Measurements from ENCODE around the gene SYNCRIP.
A peak's percentile ranks its signal among the peaks of the same experiment; 100 is the strongest.
"Not testable (repeated sequence)": the region's sequence is repeated elsewhere in the genome, so short reads cannot be mapped to it uniquely, and the experiment has no call there.

Gene SYNCRIP

DNA sequence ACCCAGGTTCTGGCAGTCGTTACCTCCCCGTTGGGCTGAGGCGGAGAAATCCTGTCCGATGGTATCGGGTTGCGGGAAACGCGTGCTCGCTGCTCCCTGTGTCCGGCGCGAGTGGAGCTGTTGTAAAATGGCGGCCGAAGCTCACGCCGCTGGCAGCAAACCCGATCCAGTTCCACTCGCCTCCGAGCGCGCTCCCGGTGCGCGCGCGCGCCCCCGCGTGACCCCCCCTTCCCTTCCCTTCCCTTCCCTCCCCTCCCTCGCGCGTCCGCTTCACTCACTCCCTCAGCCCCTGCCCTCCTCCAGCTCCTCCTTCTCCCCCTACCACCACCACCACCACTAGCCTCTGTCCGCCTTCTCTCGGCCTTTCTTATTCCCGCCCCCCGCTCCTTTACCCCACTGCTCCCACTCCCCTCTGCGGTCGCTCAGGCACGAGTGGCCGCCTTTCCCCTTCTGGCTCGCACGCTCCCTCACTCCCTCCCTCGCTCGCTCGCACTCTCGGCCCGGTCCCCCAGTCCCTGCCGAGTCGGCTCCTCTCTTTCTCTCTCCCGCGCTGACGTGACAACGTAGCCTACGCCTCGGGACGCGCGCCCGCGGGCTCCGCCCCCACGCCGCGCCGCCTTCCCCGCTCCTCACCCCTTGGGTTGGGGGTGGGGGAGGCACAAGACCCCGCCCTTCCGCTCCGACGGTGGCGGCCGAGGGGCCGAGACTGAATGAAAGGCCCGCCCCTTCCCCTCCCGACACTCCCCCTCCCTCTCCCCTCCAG lies at the start of gene SYNCRIP:
TSS of gene SYNCRIP (minus strand) at position 113 of the 763 bp plus-strand sequence. CDS start 1,447 bp downstream, outside the sequence.
- H3K27ac ChIP-seq: peak within 1 kb of the TSS; percentile 99
- TF ChIP-seq ZFX (IDR thresholded peaks at IDR 0.05): no peak
- TF ChIP-seq, protein P1, sequence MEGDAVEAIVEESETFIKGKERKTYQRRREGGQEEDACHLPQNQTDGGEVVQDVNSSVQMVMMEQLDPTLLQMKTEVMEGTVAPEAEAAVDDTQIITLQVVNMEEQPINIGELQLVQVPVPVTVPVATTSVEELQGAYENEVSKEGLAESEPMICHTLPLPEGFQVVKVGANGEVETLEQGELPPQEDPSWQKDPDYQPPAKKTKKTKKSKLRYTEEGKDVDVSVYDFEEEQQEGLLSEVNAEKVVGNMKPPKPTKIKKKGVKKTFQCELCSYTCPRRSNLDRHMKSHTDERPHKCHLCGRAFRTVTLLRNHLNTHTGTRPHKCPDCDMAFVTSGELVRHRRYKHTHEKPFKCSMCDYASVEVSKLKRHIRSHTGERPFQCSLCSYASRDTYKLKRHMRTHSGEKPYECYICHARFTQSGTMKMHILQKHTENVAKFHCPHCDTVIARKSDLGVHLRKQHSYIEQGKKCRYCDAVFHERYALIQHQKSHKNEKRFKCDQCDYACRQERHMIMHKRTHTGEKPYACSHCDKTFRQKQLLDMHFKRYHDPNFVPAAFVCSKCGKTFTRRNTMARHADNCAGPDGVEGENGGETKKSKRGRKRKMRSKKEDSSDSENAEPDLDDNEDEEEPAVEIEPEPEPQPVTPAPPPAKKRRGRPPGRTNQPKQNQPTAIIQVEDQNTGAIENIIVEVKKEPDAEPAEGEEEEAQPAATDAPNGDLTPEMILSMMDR (conservative IDR thresholded peaks at IDR 0.05): no peak

DNA sequence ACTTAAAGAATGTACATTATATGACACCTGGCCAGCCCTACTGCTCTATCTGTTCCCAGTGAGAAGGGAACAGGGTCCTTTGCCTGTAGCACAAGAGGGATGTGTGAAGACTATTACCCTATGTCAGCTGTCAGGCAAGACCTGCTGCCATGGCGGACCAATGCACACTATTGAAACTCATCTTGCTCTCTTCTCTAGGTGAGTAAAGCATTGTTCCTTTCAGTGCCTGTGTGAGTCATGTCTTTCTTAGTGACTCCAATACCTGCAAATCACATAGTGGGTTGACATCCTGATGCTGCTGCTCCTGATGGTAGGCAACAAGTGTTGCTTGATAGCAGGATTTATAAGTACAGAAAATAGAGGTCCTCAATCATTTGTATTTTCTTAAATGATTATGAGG lies 48.8 kb upstream of the SYNCRIP start:
- TF ChIP-seq ZFX (IDR thresholded peaks at IDR 0.05): no peak
- TF ChIP-seq, protein P1 (conservative IDR thresholded peaks at IDR 0.05): no peak
- H3K27ac ChIP-seq: no peak overlapping the region

DNA sequence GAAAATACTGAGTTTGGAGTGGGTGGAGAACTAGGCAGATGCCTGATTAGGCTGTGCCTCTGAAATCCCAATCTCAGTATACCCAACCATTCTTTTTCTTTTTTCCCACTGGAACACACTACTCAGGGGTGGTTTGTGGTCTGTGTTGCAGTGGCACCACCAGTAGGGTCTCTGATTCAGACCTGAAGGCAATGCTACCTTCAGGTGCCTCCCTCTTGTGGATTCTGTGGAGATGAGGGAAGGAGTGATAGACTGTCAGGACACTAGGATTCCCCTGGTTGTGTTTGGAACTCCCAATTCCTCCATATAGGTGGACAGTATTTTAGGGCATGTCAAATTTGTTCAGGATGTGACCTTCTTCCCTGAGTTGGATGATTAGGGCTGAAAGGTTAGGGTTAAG lies 47.4 kb upstream of the SYNCRIP start:
- no peak overlapping the region for H3K27ac ChIP-seq
- no peak for TF ChIP-seq ZFX (IDR thresholded peaks at IDR 0.05)
- TF ChIP-seq, protein P1 (conservative IDR thresholded peaks at IDR 0.05): no peak

DNA sequence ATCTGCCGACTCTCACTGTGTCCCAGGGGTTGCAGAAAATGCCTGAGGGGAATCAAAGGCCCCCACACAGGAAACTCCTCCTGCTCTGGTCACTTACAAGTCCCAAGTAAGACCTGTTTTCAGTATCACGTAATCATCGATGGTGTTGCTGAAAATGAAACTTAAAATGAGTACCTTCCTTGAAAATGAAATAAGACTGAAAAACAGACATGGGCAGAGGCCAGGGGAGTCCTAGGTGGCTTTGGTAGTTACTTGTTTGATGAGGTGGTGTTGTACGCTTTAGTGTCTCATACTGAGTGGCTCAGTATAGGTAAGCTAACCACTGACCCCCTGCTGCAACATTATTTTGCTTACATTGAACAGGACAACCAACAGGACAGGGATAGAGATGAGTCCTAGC lies 43.0 kb upstream of the SYNCRIP start:
- TF ChIP-seq, protein P1 (conservative IDR thresholded peaks at IDR 0.05): no peak
- no peak for TF ChIP-seq ZFX (IDR thresholded peaks at IDR 0.05)
- H3K27ac ChIP-seq: no peak overlapping the region

DNA sequence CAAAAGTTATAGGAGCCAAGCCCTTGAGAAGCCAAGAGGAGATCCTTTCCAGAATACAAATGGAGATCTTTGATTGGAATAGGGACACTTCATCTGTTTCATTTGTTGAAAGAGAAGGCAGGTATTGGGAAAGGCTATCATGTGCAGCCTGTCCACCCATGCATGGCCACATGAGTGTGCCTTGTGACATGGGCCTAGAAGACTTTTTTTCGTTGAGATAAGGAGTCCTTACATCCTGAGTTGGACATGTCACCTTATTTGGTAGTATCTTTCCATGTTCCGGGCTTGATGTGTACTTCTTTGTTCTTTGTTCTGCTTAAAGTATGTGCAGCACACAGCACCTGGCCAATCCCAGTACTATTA lies 42.1 kb upstream of the SYNCRIP start:
- no peak overlapping the region for H3K27ac ChIP-seq
- TF ChIP-seq, protein P1 (conservative IDR thresholded peaks at IDR 0.05): no peak
- no peak for TF ChIP-seq ZFX (IDR thresholded peaks at IDR 0.05)

DNA sequence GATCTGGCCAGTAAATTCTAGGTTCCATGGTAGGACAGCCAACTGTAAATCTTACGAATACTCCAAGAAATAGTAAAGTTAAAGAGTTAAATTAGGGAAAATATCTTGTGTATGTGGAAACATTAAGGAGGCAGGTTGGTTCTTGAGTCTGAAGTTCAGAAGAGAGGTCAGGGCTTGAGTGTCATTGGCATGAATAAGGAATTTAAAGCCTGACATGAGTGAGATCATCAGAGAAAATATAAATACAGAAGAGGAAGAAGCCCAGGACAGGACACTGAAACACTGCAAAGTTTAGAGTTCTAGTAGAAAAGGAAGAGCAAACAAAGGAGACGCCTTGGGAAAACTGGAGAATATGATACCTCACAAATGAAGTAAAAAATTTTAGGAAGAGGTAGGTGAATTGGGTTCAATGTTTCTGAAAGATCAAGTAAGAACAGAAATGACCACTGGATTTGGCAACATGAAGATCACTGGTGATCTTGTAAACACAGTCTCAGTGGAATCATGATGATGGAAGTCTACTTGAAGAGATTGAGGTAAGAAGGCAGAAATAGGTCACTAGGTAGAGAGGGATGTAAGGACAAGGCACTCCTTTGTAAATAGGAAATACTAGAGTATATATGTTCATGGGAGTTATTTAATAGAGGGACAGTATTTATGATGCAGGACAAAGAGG lies 41.6 kb upstream of the SYNCRIP start:
- TF ChIP-seq, protein P1 (conservative IDR thresholded peaks at IDR 0.05): no peak
- TF ChIP-seq ZFX (IDR thresholded peaks at IDR 0.05): no peak
- no peak overlapping the region for H3K27ac ChIP-seq

DNA sequence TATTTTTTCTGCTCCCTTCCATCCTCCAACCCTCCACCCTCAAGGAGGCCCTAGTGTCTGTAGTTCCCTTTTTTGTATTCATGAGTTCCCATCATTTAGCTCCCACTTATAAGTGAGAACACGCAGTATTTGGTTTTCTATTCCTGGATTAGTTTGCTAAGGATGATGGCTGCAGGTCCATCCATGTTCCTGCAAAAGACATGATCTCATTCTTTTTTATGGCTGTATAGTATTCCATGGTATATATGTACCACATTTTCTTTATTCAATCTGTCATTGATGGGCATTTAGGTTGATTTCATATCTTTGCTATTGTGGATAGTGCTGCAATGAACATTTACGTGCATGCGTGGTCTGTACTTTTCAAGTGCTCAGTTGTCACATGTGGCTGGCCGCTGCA lies 39.2 kb upstream of the SYNCRIP start:
- H3K27ac ChIP-seq: not testable (repeated sequence)

Data from C4-2B (cell line).